ENCODE results near the gene CHST12. TPM values are rescaled to one million over a fixed set of nuclear protein-coding genes. Genes with fewer than 3 reads are reported as not detected.
"Not testable (repeated sequence)": the region's sequence is repeated elsewhere in the genome, so short reads cannot be mapped to it uniquely, and the experiment has no call there.

Gene CHST12
- total RNA-seq, 1 donor from 2014 or later, result 8.2 TPM

DNA sequence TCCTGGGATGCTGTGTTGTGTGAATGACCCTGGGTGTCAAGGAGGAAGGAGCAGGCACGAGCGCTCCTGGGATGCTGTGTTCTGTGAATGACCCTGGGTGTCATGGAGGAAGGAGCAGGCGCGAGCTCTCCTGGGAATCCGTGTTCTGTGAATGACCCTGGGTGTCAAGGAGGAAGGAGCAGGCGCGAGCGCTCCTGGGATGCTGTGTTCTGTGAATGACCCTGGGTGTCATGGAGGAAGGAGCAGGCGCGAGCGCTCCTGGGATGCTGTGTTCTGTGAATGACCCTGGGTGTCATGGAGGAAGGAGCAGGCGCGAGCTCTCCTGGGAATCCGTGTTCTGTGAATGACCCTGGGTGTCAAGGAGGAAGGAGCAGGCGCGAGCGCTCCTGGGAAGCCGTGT lies 25.9 kb upstream of the CHST12 start:
- not testable (repeated sequence) for ATAC-seq; DNase-seq (ENCODE audit: low spot score)

DNA sequence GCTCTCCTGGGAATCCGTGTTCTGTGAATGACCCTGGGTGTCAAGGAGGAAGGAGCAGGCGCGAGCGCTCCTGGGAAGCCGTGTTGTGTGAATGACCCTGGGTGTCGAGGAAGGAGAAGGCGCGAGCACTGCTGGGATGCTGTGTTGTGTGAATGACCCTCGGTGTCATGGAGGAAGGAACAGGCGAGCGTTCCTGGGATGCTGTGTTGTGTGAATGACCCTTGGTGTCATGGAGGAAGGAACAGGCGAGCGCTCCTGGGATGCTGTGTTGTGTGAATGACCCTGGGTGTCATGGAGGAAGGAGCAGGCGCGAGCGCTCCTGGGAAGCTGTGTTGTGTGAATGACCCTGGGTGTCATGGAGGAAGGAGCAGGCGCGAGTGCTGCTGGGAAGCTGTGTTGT lies 25.3 kb upstream of the CHST12 start:
- DNase-seq (ENCODE audit: low spot score); ATAC-seq: not testable (repeated sequence)

DNA sequence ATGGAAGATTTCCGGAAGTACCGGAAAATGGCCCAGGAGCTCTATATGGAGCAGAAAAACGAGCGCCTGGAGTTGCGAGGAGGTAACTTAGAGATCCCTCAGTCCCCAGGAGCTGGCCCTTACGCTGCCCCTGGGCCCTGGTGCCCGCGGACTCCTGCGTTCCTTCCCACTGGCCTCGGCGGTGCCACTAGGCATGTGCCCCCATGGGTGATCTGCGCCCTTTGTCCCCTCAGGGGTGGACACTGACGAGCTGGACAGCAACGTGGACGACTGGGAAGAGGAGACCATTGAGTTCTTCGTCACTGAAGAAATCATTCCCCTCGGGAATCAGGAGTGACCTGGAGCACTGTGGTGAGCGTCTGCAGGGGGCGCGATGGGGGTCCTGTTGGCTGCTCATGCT lies 24.2 kb upstream of the CHST12 start:
- ATAC-seq (no peak), DNase-seq (ENCODE audit: low spot score) (no peak)

DNA sequence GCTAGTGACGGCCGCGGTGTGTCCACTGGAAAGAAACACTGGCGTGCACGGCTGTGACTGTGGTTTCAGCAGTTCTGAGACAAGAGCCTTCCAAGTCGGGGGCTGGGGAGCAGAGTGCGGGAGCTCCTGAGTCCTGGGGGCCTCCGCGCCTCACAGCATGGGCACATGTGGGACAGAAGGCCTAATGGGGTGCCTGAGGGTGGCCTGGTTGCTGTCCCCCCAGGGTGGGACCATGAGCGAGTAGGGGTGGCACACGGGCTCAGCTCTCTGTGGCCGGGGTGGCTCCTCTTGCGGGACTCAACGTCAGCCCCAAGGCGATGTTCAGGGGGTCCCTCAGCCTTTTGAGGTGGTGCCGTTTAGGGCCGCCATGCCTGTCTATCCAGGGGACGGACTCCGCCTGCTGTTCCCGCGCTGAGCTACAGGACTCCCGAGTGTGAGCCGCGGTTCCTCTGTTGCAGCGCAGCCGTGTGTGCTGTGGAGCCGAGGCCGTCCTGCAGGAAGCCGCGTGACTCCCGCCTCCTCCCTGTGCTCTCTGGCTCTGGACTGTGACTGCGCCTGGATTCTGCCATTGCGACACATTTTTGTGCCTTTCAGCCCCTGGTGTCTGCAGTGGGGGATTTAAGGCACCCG lies 23.5 kb upstream of the CHST12 start:
- ATAC-seq (no peak), DNase-seq (ENCODE audit: low spot score) (no peak)

DNA sequence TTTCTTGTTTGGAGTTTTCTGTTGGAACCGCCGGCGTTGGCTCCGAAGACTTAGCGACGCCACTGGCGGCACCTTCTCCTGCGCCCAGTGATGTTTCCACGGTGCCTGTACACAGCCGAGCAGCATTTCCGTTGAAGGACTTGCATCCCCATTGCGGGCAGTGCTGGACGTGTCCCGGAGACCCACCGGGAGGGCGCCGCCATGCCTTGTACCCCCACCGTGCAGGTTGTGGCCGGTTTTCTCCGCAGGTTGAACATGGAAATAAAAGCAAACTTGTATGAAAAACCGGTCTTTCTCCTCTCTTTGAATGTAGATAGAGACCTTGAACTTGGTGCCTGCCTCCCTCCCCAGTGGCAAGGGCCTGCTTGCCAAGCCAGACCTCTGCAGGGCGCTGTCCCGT lies 22.9 kb upstream of the CHST12 start:
- ATAC-seq (no peak), DNase-seq (ENCODE audit: low spot score) (no peak)

DNA sequence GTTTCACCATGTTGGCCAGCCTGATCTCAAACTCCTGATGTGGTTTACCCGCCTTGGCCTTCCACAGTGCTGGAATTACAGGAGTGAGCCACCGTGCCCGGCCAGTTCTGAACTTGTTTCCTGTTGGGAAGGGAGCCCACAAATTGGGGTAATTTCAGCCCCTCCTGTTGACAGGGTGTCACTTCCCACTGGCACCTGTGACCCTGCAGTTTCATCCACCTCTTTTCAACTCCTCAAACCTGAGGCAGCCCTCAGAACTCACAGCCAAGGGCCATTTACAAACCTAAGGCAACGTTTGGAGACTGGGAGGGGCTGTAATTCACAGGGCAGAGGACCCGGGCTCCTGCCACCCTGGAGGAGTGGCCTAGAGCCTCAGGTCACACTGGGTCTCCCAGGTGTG lies 22.2 kb upstream of the CHST12 start:
- no peak for DNase-seq (ENCODE audit: low spot score)
- ATAC-seq, result no peak

DNA sequence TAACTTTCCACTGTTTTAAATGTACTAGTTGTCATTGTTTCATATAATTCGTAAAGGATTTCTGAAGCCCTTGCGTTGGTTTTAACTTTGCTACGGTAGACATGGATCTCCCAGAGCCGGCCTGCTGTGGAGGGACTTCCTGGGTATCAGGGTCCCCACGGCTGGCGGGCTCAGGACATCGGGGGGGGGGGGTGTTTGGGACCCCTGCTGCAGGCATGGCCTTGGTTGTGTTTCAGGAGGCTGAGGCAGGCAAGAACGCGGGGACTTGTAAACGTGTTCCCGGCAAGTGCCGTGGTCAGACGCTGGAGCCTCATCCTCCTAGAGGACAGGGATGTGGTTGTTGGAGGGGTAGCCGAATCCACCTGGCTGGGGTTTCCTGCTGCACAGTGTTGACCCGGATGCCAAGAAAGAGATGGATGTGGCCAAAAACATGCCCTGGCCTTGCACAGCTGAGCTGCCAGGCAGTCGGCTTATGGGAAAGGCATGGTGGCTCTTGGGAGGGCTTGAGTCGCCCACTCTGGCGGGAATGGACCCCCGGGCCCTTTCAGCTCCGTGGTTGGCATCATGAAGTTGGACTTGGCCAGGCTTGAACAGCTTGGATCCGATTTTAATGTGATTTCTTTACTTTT lies 21.4 kb upstream of the CHST12 start:
- DNase-seq (ENCODE audit: low spot score), result no peak
- ATAC-seq, result no peak

DNA sequence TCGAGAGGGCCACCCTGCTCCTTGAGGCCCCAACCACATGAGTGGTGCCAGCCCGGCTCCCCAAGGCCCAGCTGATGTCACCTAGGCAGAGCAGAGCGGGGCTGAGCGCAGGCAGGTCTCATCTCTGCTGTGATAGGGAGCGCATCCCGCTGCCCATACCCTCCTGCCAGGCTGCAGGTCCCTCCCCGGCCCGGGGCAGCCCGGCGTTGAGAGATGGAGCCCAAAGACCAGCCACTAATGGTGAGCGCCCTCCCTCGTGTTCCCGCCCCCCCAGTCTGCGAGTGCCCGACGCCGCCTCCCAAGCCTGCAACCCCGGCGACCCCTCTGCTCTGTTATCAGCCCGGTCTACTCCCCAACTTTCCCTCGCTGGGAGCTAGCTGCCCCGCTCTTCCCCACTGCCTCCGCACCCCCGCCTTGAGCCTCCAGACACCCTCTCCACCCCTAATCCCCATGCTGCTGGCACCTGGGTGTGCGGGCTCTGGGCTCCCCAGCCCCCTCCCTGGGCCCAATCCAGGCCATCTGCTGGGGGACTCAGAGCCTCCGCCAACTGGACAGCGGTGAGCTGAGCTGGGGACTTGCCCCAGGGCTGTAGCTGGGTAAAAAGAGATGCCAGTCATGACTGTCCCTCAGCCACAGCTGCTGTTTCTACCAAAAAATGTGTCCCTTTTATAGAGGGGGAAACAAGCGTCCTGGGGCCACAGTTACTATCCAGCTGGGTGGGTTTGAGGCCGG lies 19.7 kb upstream of the CHST12 start:
- no peak for ATAC-seq
- DNase-seq (ENCODE audit: low spot score), result no peak

DNA sequence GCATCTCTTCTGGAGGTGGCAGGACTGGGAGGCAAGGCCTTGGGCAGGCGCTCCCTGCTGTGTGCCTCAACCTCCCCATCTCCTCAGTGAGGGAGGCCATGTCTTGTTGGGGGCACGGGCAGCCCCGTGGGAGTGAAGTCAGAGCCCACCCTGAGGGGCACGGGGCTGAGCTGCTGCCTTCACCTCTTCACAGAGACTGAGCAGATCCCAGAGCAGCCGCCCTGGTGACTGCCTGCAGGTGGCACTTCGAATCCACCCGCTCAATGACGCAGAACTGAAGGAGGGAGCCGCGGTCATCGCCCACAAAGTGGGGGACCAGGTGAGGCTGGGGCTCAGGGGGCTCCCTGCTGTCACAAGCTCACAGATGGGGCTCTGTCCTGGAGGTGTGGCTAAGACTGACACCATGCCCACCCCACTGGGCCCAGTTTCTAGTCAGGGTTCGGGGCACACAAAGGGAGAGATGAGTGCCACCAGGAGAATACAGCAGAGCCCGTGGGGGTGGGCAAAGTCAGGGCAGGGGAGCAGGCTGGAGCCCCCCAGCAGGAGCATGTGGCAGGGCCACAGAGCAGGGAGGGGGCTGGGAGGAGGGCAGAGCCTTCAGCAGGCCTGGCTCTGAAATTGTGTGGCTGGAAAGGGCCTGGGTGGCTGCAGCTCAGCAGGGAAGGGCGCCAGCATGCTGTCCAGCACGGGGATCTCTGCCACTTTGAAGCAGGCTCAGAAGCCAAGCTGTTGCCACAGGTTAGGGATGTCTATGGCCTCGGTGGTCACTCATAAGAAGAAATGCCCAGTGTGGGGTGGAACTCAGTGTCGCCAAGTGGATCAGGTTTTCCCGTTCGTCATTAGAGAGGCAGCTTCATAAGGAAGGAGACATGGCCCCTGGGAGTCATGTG lies 18.8 kb upstream of the CHST12 start:
- DNase-seq (ENCODE audit: low spot score), result no peak
- ATAC-seq, result no peak

DNA sequence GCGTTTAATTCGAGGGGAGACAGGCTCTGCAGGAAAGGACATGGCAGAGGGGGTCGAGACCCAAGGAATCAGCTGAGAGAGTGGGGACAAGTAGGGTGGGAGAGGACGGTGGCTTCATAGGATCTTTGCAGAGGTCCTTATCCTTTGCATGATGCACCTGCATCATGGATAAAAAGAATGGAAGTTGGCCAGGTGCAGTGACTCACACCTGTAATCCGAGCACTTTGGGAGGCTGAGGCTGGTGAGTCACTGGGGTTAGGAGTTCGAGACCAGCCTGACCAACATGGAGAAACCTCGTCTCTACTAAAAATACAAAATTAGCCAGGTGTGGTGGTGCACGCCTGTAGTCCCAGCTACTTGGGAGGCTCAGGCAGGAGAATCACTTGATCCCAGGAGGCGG lies 17.3 kb upstream of the CHST12 start:
- ATAC-seq; DNase-seq (ENCODE audit: low spot score): not testable (repeated sequence)

DNA sequence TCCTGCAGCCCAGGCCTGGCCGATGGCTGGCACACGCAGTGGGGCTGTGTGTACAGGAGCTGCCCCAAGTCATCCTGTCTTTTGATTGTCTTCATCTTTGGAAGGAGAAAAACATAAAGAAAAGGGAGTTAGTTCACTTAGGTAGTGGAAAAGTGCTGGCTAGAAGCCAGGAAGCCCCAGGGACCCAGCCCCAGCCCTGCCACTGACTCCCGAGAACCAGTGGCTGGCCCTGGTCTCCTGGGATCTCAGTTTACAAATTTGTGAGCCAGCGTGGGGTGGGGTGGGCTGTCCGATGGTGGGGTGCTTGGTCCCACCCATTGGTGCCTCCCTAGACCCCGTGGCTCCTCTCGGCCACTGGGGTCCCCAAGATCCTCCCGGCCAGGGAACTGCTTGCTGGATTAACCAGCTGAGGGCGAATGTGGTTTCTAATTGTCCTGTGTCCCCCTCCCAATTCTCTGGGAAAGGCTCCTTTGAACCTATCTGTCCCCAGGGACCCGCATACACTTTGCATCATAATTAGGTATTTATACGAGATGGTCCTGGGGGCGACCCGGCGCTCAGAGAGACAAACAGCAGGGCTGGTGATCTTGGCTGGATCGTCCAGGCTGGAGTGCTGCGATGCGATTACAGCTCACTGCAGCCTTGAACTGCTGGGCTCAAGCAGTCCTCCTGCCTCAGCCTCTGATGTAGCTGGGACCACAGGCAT lies 16.3 kb upstream of the CHST12 start:
- no peak for ATAC-seq

DNA sequence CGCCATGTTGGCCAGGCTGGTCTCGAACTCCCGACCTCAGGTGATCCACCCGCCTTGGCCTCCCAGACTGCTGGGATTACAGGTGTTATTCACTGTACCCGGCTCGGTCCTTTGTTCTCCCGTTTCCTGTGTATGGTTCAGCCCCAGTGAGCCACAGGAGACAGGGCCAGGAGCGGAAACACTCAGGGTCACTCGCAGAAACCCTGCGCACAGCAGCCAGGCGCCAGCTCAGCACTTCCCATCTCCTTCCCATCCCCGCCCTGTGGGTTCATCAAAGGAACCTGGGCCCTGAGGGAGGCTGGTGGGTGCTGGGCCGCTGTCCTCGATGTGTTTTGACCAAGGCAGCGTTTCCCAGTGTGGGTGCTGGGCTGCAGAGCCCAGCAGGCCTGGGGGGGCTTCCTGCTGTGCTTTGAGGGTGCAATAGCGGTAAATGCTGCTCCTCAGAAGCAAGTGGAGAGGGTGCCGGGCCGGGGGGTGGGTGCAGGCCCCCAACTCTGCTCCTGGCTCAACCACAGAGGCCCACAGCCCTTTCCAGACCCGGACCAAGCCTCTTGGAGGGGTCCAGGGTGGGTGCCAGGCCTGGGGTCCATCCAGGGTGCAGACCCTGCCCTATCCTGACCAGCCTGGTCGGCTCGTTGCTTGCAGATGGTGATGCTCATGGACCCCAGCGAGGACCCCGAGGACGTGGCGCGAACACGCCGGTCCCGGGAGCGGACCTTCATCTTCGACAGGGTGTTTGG lies 15.3 kb upstream of the CHST12 start:
- no peak for DNase-seq (ENCODE audit: low spot score)

More for the DNA sequence above, 16.3 kb upstream of the CHST12 start:
- DNase-seq (ENCODE audit: low spot score), result no peak

DNA sequence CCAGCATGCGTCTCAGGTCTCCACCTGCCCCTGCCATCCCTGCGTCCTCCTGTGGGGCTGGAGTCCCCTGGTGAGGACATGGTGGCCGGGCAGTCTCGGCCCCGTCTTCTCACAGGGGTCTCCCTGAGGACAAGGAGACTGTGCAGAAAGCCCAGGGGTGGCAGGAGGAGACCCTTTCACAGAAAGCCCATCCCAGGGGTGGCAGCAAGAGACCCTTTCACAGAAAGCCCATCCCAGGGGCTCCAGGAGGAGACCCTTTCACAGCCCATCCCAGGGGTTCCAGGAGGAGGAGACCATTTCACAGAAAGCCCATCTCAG lies 14.8 kb upstream of the CHST12 start:
- DNase-seq (ENCODE audit: low spot score) (no peak), ATAC-seq (no peak)

More for the DNA sequence above, 15.3 kb upstream of the CHST12 start:
- peak; percentile 70 for ATAC-seq

DNA sequence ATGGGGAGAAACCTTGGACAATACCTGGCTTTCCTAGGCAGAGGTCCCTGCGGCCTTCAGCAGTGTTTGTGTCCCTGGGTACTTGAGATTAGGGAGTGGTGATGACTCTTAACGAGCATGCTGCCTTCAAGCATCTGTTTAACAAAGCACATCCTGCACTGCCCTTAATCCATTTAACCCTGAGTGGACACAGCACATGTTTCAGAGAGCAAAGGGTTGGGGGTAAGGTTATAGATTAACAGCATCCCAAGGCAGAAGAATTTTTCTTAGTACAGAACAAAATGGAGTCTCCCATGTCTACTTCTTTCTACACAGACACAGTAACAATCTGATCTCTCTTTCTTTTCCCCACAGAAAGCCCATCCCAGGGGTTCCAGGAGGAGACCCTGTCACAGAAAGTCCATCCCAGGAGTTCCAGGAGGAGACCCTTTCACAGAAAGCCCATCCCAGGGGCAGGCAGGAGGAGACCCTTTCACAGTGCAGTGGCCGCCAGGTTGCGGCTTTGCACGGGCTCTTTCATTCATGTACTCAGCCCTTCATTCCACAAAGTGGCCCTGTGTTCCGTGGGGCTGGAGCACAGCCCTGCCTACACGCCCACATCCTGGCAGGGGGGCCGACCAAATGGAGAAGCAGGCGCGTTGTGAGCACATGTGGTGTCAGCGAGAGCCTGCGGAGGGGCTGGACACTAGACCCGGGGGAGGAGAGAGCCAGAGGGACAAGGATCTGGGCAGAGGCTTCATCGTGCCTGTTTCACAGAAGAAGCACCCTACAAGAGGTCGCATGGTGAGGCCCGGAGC lies 13.2 kb upstream of the CHST12 start:
- peak; percentile 19 for ATAC-seq
- not testable (repeated sequence) for DNase-seq (ENCODE audit: low spot score)

DNA sequence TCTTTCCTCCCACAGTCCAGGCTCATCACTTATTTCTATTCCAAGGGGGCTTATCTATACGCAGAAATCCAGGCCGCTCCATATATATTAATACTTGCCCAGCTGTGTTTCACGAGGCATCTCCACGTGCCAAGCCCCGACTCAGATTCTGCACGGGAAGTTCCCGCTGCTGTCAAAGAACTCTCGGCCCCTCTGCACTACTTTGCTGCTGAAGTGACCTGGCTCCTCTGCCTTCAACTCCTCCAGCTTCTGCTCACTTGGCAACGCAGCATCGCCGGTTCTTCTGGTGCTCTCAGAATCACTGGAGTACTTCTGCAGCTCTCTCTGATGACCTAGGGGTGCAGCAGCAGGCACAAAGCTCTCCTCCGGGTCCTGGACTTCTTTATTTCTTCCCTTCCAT lies 9.7 kb upstream of the CHST12 start:
- DNase-seq (ENCODE audit: low spot score) (no peak), ATAC-seq (no peak)

DNA sequence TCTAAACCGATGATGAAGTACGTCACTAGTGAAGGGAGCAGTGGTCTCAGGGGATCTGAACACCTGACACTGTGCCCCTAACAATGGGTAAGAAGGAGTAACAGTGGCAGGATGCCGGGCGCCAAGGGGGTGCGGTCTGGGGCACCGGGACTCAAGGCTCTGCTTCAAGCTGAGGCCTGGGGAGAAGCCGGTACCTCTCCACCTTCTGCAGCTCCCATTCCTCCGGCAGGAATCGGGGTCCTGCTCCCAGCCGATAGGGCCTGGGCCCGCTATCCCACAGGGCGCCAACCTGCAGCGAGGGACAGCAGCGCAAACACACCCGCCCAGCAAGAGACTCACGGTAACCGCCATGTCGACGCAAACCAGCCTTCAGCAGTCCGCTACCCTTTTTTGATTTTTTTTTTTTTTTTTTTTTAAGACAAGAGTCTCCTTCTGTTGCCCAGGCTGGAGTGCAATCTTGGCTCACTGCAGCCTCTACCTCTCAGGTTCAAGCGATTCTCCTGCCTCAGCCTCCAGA lies 8.8 kb upstream of the CHST12 start:
- ATAC-seq, result no peak
- DNase-seq (ENCODE audit: low spot score), result no peak

DNA sequence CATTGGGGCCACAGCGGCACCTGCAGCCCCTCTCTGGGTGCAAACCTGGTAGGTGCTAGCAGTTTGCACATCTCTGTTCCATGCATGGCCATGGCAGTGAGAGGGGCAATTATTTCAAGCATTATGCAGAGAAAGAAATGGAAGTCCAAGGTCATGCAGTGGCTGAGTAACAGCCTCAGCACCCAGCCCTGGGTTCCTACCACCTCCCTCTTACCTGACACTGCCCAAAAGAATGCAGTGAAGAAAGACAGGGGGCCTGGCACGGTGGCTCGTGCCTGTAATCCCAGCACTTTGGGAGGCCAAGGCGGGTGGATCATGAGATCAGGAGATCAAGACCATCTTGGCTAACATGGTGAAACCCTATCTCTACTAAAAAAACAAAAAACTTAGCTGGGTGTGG lies 4.9 kb upstream of the CHST12 start:
- DNase-seq (ENCODE audit: low spot score), result no peak
- ATAC-seq, result no peak

DNA sequence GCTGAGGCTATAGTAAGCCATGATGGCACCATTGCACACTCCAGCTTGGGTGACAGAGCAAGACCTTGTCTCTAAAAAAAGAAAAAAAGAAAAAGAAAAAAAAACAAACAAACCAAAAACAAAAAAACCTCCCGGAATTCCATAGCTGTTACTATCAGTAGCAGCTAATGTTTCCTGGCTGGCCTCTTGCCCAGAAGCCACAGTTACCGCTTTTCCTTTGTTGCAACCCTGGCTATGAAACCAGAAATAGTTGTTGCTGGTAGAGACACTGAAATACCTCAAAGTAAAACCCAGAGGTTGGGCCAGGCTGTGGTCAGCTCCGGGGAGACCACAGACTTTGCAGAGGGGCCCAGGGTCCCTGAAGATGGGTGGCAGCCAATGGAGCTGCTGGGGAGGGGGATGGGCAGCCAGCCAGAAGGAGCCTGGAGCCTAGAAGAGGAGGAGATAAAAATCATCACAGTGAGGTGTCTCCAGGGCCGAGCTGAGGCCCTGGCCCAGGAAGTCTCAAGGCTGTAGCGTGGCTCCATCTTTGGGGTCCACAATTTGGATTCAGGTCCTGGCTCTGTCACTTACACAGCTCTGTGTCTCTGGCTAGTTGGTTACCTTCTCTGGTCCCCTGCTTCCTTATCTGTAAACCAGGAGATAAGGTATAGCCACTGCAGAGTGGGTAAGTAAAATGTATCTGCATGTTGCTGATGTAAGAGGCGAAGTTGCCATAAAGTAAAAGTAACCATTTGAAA lies 3.4 kb upstream of the CHST12 start:
- ATAC-seq, result peak; percentile 21
- DNase-seq (ENCODE audit: low spot score), result peak; percentile 74
